Neural cell (in vitro differentiated cells): ENCODE results near the gene BLOC1S4. TPM values are rescaled to one million over a fixed set of nuclear protein-coding genes. Genes with fewer than 3 reads are reported as not detected.

ENCODE experiments used
- H2AFZ ChIP-seq: fragments of 200-600, 300-800 bp; sonication (generic), shearing (Covaris generic); 2 replicates; pipeline ENCODE4 v1.6.0; 2014; ENCODE audit warnings: low read depth, mild to moderate bottlenecking, antibody characterized with exemption, low read length, moderate library complexity
- H3F3A ChIP-seq: fragments of 200-600 bp; shearing (Covaris generic); 2 replicates; pipeline ENCODE4 v1.6.1; 2016; ENCODE audit warnings: mild to moderate bottlenecking, moderate library complexity, mixed read lengths, antibody characterized with exemption, low read length; ENCODE audit not compliant: insufficient read depth, poor library complexity, severe bottlenecking
- H3K27ac ChIP-seq: fragments of 200-600, 300-800 bp; sonication (generic), shearing (Covaris generic); 2 replicates; pipeline ENCODE4 v1.5.1; 2014; ENCODE audit warnings: mild to moderate bottlenecking, low read length, moderate library complexity
- H3K27me3 ChIP-seq: fragments of 300-800, 200-600 bp; sonication (generic), shearing (Covaris generic); 2 replicates; pipeline ENCODE4 v1.6.0; 2014; ENCODE audit warnings: mild to moderate bottlenecking, low read depth, low read length, moderate library complexity; ENCODE audit not compliant: insufficient read depth
- H3K36me3 ChIP-seq: fragments of 300-800, 200-600 bp; sonication (generic), shearing (Covaris generic); 2 replicates; pipeline ENCODE4 v1.5.1; 2014; ENCODE audit warnings: mild to moderate bottlenecking, antibody characterized with exemption, low read length, moderate library complexity; ENCODE audit not compliant: insufficient read depth
- H3K4me2 ChIP-seq: fragments of 300-800, 200-600 bp; sonication (generic), shearing (Covaris generic); 2 replicates; pipeline ENCODE4 v1.6.0; 2014; ENCODE audit warnings: mild to moderate bottlenecking, low read length
- H3K4me3 ChIP-seq: fragments of 300-800, 200-600 bp; sonication (generic), shearing (Covaris generic); 2 replicates; pipeline ENCODE4 v1.5.1; 2014; ENCODE audit warnings: mild to moderate bottlenecking, low read length, moderate library complexity
- H3K79me2 ChIP-seq: fragments of 200-600 bp; shearing (Covaris generic); replicated peaks from 2 replicates; pipeline ENCODE4 v1.6.0; 2014; ENCODE audit warnings: mild to moderate bottlenecking, low read length, moderate library complexity; ENCODE audit not compliant: insufficient read depth
- H3K9ac ChIP-seq: fragments of 300-800, 200-600 bp; sonication (generic), shearing (Covaris generic); 2 replicates; pipeline ENCODE4 v1.6.1; 2016; ENCODE audit warnings: mild to moderate bottlenecking, low read length, mixed read lengths
- H3K9me2 ChIP-seq: fragments of 200-600 bp; shearing (Covaris generic); 2 replicates; pipeline ENCODE4 v1.6.1; 2016; ENCODE audit warnings: mild to moderate bottlenecking, low read length, mixed read lengths; ENCODE audit not compliant: insufficient read depth
- H3K9me3 ChIP-seq: fragments of 200-600, 300-800 bp; sonication (generic), shearing (Covaris generic); 2 replicates; pipeline ENCODE4 v1.6.1; 2016; ENCODE audit warnings: mild to moderate bottlenecking, mixed run types, low read length, moderate library complexity, mixed read lengths
- H4K20me1 ChIP-seq: fragments of 200-600 bp; shearing (Covaris generic); 2 replicates; pipeline ENCODE4 v1.6.1; 2016; ENCODE audit warnings: mild to moderate bottlenecking, mixed run types; ENCODE audit not compliant: insufficient read depth
- EZH2 ChIP-seq: fragments of 200-600, 300-800 bp; shearing (Covaris generic), sonication (generic); IDR thresholded peaks from 2 replicates; pipeline ENCODE4 v1.6.1; 2014; ENCODE audit warnings: antibody characterized with exemption, low read length, borderline replicate concordance, mild to moderate bottlenecking; ENCODE audit not compliant: insufficient read depth, poor library complexity, severe bottlenecking
- SMC3 ChIP-seq: fragments of 450-650 bp; conservative IDR thresholded peaks from 2 replicates; pipeline ENCODE4 v1.6.1; 2014; ENCODE audit warnings: antibody characterized with exemption, mild to moderate bottlenecking, moderate library complexity; ENCODE audit not compliant: poor library complexity
- polyA plus RNA-seq: library from polyadenylated mRNA; depleted of rRNA; stranded (reverse); fragments of >200 nt; gene quantifications from 2 replicates; pipeline ENCODE4 v1.2.3, GENCODE V29; 2014

Gene BLOC1S4
- polyA plus RNA-seq, 1 donor from 2014 or later: 21.2 TPM

- no peak for TF ChIP-seq EZH2
Measured at GRCh38 chr4:6764976-6765620, 49.1 kb downstream of the BLOC1S4 start (continued).

- H3K4me3 ChIP-seq: no peak overlapping the region
- no peak for TF ChIP-seq SMC3
- H4K20me1 ChIP-seq: no peaks in the 10 kb centered on the region
- H3K27me3 ChIP-seq: no peaks in the 10 kb centered on the region
- no peaks in the 10 kb centered on the region for H3K36me3 ChIP-seq
- H3F3A ChIP-seq: no peaks in the 10 kb centered on the region
- no peak overlapping the region for H3K27ac ChIP-seq
- no peak overlapping the region for H3K4me2 ChIP-seq
- H3K9me2 ChIP-seq: no peaks in the 10 kb centered on the region
- no peaks in the 10 kb centered on the region for H3K9me3 ChIP-seq
- no peak overlapping the region for H2AFZ ChIP-seq
- no peaks in the 10 kb centered on the region for H3K79me2 ChIP-seq
- H3K9ac ChIP-seq: no peak overlapping the region
Measured at GRCh38 chr4:6765703-6766102, 49.7 kb downstream of the BLOC1S4 start.

Other genes with a start within 250 kb of the BLOC1S4 start
- 34.4 and 41.2 TPM in 2 replicates for gene PPP2R2C, start 243.6 kb upstream of the BLOC1S4 start, polyA plus RNA-seq
- gene MAN2B2, start 141.0 kb upstream of the BLOC1S4 start, polyA plus RNA-seq: 5.2 and 7.5 TPM in 2 replicates
- gene MRFAP1, start 75.5 kb upstream of the BLOC1S4 start, polyA plus RNA-seq: 284 and 322 TPM in 2 replicates
- not detected in 2 replicates for gene S100P, start 22.3 kb upstream of the BLOC1S4 start, polyA plus RNA-seq
- gene MRFAP1L1, start 6.3 kb upstream of the BLOC1S4 start, polyA plus RNA-seq: 421 and 438 TPM in 2 replicates
- gene KIAA0232, start 66.6 kb downstream of the BLOC1S4 start, polyA plus RNA-seq: 55.9 and 57.6 TPM in 2 replicates
- 125 and 133 TPM in 2 replicates for gene TBC1D14, start 193.7 kb downstream of the BLOC1S4 start, polyA plus RNA-seq